Loucy (cell line): ENCODE measurements around the gene CEACAM5.

Experiments
- H2AFZ ChIP-seq: fragments of 200-600 bp; sonication (generic); 2 replicates; pipeline ENCODE4 v1.6.0; 2016; ENCODE audit warnings: antibody characterized with exemption, mild to moderate bottlenecking, low read length, moderate library complexity
- H3F3A ChIP-seq: fragments of 200-600 bp; 2 replicates; pipeline ENCODE4 v1.6.0; 2016; ENCODE audit warnings: antibody characterized with exemption, low read depth, mild to moderate bottlenecking
- H3K27me3 ChIP-seq: fragments of 200-600 bp; sonication (generic); 2 replicates; pipeline ENCODE4 v1.6.1; 2014; ENCODE audit warnings: low read length, mild to moderate bottlenecking; ENCODE audit not compliant: insufficient read depth, poor library complexity, severe bottlenecking
- H3K36me3 ChIP-seq: fragments of 200-600 bp; sonication (generic); 2 replicates; pipeline ENCODE4 v1.6.1; 2016; ENCODE audit warnings: low read length; ENCODE audit not compliant: insufficient read depth
- H3K4me1 ChIP-seq: fragments of 200-600 bp; sonication (generic); 2 replicates; pipeline ENCODE4 v1.5.1; 2014; ENCODE audit warnings: low read length, mild to moderate bottlenecking; ENCODE audit not compliant: insufficient read depth, poor library complexity, severe bottlenecking
- H3K4me2 ChIP-seq: fragments of 200-600 bp; sonication (generic); 2 replicates; pipeline ENCODE4 v1.6.0; 2014; ENCODE audit warnings: antibody characterized with exemption, low read length, low read depth, mild to moderate bottlenecking; ENCODE audit not compliant: poor library complexity, severe bottlenecking
- H3K4me3 ChIP-seq: fragments of 200-600 bp; sonication (generic); 2 replicates; pipeline ENCODE4 v1.5.1; 2014; ENCODE audit warnings: low read length, mild to moderate bottlenecking, mixed read lengths; ENCODE audit not compliant: poor library complexity, severe bottlenecking
- H3K79me2 ChIP-seq: fragments of 200-600 bp; sonication (generic); 2 replicates; pipeline ENCODE4 v1.6.1; 2014; ENCODE audit warnings: low read length; ENCODE audit not compliant: insufficient read depth
- H3K9ac ChIP-seq: fragments of 200-600 bp; sonication (generic); 2 replicates; pipeline ENCODE4 v1.6.0; 2014; ENCODE audit warnings: mild to moderate bottlenecking, low read depth, low read length, moderate library complexity; ENCODE audit not compliant: poor library complexity, severe bottlenecking
- H3K9me2 ChIP-seq: fragments of 200-600 bp; sonication (generic); replicated peaks from 2 replicates; pipeline ENCODE4 v1.6.1; 2016; ENCODE audit warnings: low read depth, low read length, mixed read lengths
- H3K9me3 ChIP-seq: fragments of 200-600 bp; sonication (generic); 2 replicates; pipeline ENCODE4 v1.6.1; 2014; ENCODE audit warnings: mild to moderate bottlenecking, antibody characterized with exemption, low read length, low read depth; ENCODE audit not compliant: insufficient read depth
- H4K20me1 ChIP-seq: fragments of 200-600 bp; sonication (generic); 2 replicates; pipeline ENCODE4 v1.6.0; 2014; ENCODE audit warnings: antibody characterized with exemption, low read length, mild to moderate bottlenecking; ENCODE audit not compliant: insufficient read depth, poor library complexity, severe bottlenecking
- EZH2phosphoT487 ChIP-seq: fragments of 200-600 bp; IDR thresholded peaks from 2 replicates; pipeline ENCODE4 v1.6.1; 2018; ENCODE audit warnings: antibody characterized with exemption, mild to moderate bottlenecking, moderate library complexity, borderline replicate concordance
- TF ChIP-seq, protein P1 (sequence below): fragments of 200-600 bp; sonication (generic); conservative IDR thresholded peaks from 2 replicates; pipeline ENCODE4 v1.5.1; 2014; ENCODE audit warnings: mild to moderate bottlenecking, antibody characterized with exemption, low read length

CEACAM5 gene

DNA sequence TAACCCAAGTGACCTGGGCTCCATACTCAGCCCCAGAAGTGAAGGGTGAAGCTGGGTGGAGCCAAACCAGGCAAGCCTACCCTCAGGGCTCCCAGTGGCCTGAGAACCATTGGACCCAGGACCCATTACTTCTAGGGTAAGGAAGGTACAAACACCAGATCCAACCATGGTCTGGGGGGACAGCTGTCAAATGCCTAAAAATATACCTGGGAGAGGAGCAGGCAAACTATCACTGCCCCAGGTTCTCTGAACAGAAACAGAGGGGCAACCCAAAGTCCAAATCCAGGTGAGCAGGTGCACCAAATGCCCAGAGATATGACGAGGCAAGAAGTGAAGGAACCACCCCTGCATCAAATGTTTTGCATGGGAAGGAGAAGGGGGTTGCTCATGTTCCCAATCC is 14.2 kb upstream of the CEACAM5 start:
- no peaks in the 10 kb centered on the region for H3K9me2 ChIP-seq
- no peaks in the 10 kb centered on the region for H3K4me1 ChIP-seq
- TF ChIP-seq, protein P1, sequence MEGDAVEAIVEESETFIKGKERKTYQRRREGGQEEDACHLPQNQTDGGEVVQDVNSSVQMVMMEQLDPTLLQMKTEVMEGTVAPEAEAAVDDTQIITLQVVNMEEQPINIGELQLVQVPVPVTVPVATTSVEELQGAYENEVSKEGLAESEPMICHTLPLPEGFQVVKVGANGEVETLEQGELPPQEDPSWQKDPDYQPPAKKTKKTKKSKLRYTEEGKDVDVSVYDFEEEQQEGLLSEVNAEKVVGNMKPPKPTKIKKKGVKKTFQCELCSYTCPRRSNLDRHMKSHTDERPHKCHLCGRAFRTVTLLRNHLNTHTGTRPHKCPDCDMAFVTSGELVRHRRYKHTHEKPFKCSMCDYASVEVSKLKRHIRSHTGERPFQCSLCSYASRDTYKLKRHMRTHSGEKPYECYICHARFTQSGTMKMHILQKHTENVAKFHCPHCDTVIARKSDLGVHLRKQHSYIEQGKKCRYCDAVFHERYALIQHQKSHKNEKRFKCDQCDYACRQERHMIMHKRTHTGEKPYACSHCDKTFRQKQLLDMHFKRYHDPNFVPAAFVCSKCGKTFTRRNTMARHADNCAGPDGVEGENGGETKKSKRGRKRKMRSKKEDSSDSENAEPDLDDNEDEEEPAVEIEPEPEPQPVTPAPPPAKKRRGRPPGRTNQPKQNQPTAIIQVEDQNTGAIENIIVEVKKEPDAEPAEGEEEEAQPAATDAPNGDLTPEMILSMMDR = no peak
- no peak for TF ChIP-seq EZH2phosphoT487
- H3K9ac ChIP-seq = no peak overlapping the region
- H3K27me3 ChIP-seq = no peaks in the 10 kb centered on the region
- no peaks in the 10 kb centered on the region for H3K79me2 ChIP-seq
- no peaks in the 10 kb centered on the region for H4K20me1 ChIP-seq
- no peak overlapping the region for H3K4me3 ChIP-seq
- H3K4me2 ChIP-seq = no peak overlapping the region
- no peaks in the 10 kb centered on the region for H3F3A ChIP-seq
- H2AFZ ChIP-seq = no peak overlapping the region
- no peaks in the 10 kb centered on the region for H3K36me3 ChIP-seq
- no peaks in the 10 kb centered on the region for H3K9me3 ChIP-seq

DNA sequence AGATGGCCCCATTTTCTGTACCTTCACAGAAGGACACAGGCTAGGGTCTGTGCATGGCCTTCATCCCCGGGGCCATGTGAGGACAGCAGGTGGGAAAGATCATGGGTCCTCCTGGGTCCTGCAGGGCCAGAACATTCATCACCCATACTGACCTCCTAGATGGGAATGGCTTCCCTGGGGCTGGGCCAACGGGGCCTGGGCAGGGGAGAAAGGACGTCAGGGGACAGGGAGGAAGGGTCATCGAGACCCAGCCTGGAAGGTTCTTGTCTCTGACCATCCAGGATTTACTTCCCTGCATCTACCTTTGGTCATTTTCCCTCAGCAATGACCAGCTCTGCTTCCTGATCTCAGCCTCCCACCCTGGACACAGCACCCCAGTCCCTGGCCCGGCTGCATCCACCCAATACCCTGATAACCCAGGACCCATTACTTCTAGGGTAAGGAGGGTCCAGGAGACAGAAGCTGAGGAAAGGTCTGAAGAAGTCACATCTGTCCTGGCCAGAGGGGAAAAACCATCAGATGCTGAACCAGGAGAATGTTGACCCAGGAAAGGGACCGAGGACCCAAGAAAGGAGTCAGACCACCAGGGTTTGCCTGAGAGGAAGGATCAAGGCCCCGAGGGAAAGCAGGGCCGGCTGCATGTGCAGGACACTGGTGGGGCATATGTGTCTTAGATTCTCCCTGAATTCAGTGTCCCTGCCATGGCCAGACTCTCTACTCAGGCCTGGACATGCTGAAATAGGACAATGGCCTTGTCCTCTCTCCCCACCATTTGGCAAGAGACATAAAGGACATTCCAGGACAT is 13.4 kb upstream of the CEACAM5 start:
- Histone ChIP-seq H3K9me3 (no peaks in the 10 kb centered on the region), H3K4me1 (no peaks in the 10 kb centered on the region), H3K9ac (no peak overlapping the region), H3F3A (no peaks in the 10 kb centered on the region), H3K27me3 (no peaks in the 10 kb centered on the region), H3K4me3 (no peak overlapping the region), H3K9me2 (no peaks in the 10 kb centered on the region), H2AFZ (no peak overlapping the region), H3K4me2 (no peak overlapping the region), H4K20me1 (no peaks in the 10 kb centered on the region), H3K79me2 (no peaks in the 10 kb centered on the region), H3K36me3 (no peaks in the 10 kb centered on the region)
- TF ChIP-seq, protein P1 = no peak
- no peak for TF ChIP-seq EZH2phosphoT487

DNA sequence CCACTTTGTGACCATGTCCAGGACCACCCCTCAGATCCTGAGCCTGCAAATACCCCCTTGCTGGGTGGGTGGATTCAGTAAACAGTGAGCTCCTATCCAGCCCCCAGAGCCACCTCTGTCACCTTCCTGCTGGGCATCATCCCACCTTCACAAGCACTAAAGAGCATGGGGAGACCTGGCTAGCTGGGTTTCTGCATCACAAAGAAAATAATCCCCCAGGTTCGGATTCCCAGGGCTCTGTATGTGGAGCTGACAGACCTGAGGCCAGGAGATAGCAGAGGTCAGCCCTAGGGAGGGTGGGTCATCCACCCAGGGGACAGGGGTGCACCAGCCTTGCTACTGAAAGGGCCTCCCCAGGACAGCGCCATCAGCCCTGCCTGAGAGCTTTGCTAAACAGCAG is 12.7 kb upstream of the CEACAM5 start:
- Histone ChIP-seq H3K9me2 (no peaks in the 10 kb centered on the region), H3K79me2 (no peaks in the 10 kb centered on the region), H3K9me3 (no peaks in the 10 kb centered on the region), H3K36me3 (no peaks in the 10 kb centered on the region), H3K9ac (no peak overlapping the region), H3K4me3 (no peak overlapping the region), H3K4me1 (no peaks in the 10 kb centered on the region), H4K20me1 (no peaks in the 10 kb centered on the region), H3F3A (no peaks in the 10 kb centered on the region), H2AFZ (no peak overlapping the region), H3K4me2 (no peak overlapping the region), H3K27me3 (no peaks in the 10 kb centered on the region)
- TF ChIP-seq, protein P1 = no peak
- TF ChIP-seq EZH2phosphoT487 = no peak
